ENCODE results near the gene DCAF6.
A peak's percentile ranks its signal among the peaks of the same experiment; 100 is the strongest.

The DCAF6 gene

DNA sequence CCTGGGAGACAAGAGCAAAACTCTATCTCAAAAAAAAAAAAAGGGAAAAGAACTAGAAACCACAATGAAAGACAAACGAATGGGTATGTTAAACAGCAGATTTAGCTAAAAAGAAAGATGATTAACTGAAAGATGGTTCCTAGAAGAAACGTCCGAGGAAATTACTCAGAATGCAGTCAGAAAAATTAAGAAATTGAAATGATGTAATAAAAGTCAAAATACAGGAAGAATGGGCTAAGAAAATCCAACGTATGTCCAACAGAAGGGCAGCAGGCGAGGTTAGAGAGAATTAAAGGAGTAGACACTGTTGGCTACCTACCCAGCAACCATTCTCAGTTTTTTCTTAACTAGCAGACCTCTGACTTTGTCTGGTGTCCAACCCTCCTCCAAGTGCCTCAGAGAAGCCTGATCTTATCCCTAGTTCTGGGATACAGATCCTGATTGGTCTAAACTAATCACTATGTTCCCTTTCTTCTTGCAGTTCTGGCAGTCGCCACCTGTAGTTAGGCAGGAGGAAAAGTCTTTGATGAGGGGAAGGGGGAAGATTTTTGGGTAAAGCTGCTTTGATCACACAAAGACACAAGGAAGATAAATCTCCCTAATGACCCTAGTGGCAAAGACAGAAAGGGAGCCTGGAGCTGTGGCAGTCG, 174.5 kb downstream of the DCAF6 start:
- no peak for DNase-seq

DNA sequence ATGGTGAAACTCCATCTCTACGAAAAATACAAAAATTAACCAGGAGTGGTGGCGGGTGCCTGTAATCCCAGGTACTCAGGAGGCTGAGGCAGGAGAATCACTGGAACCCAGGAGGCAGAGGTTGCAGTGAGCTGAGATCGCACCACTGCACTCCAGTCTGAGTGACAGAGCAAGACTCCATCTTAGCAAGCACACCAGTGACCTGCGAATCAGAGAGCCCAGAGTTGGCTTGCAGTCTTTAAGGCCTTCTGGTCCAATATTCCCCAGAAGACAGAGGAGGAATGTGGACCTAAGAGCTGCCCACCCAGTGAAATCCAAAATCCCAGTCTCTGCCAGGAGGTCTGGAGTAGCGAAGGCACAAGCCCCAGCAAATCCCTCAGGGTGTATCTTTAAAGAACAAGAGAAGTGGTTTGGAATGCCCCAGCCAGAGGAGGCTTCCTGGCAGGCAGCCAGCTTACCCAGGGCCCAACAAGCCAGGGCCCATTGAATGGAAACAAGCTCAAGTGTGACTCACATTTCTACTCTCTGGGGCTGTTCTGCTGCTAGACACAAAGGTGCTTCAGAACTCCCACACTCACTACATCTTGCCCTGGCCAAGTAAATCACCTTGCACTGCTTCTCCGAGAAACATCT, 176.3 kb downstream of the DCAF6 start:
- DNase-seq: peak; percentile 67

DNA sequence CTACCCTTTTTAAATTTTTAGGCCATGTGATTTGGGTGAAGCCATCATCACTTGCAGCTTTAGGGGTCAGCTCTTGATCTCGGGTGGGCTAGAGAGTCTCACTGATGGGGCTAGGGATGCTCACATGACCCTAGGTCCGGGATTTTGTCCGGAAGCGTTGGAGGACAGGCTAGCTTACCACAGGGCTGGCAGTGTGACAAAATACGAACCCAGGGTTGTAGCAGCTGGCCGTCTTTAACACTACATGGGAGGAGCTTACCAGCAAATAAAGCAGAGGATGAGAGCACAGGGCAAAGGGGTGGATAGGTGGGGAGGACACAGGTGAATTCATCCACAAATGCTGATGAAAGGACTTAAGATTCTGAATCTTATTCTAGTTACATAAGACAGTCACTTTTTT, 178.4 kb downstream of the DCAF6 start:
- no peak for DNase-seq

DNA sequence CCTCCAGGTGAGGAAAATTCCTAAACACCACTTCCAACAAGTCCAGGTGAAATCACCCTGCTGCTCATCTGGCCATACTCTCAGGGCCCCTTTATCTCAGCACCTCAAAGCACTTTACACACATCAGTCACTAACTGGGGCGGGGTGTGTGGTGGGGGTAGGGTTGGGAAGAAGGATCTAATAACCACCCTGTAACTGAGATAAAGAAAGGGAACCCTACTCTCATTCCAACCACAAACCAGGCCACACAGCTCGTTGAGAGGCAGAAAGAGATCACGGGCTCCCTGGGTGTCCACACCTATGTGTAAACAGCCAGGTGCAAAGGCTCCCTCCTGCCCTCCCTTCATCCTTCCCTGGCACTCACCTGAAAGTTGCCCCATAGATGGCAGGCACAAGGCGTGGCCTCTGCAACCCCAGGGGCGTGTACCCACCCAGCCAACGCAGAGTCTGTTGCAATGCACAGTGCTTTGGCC, 179.9 kb downstream of the DCAF6 start:
- peak; percentile 35 for DNase-seq

DNA sequence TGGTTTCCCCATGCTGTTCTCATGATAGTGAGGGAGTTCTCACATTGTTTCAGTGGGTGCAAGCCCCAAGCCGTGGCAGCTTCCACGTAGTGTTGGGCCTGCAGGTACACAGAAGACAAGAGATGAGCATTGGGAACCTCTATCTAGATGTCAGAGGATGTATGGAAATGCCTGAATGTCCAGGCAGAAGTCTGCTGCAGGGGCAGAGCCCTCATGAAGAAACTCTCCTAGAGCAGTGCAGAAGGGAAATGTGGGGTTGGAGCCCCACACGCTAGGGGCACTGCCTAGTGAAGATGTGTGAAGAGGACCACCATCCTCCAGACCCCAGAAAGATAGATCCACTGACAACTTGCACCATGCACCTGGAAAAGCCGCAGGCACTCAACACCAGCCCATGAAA, 183.3 kb downstream of the DCAF6 start:
- no peak for DNase-seq

DNA sequence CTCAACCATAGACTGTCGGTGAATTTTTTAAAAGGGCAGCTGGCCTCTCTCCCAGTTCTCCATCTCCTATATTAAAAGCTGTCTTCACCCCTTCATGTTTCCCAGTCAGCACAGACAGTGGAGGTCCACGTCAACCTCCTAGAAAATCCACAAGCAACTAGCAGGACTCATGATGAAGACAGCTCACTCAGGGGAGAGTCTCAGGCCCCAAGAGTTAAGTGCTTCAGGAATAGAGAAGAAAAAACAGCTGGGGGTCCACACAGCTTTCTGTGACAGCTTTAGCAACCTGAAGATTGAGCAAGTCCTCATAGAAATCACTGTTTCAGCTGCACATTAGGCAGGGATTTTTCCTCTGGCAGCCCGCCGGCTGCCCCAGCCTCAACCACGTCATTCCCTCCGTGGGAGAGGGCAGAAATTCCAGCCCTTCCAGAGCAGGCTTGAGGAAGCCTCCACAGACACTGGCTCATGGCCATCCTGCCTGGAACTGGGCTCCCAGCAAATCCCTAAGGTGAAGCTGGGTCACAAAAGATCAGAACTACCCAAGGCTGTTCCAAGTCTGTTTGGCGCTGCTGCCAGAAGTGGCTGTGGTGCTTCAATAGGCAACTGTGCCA, 185.0 kb downstream of the DCAF6 start:
- no peak for DNase-seq

DNA sequence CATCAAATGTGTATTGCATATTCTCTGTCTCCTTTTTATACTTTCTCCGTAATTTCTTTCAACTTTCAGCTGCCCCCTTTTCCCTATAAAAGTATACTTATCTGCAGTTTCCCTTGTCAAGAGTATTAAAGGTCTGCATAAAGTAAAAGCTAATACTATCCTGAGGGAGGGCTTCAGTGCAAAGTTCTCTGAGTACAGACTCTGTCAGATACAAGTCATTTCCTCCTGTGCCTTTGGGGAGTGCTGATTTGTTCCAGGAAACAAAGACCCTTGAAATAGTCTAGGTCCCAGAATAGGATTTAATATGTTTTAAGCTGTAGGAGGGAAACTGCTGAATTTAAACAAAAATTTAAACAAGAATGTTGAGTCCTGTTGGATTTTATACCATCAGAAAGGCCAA, 188.6 kb downstream of the DCAF6 start:
- no peak for DNase-seq

Measured in hematopoietic multipotent progenitor cell treated with erythropoietin and hydrocortisone succinate and interleukin-3 and kit ligand, for 6 days (in vitro differentiated cells).